Ramos (cell line): Measurements from ENCODE around the gene INCA1.
"Not testable (repeated sequence)": the region's sequence is repeated elsewhere in the genome, so short reads cannot be mapped to it uniquely, and the experiment has no call there.

Experiments used
- in situ Hi-C: fragments of 300-500 bp; cut with MboI; formaldehyde crosslinking; loops from one replicate; pipeline ENCODE4 v1.14.3; 2022; ENCODE audit warnings: low sequenced_read_pairs; ENCODE audit not compliant: unreplicated experiment

INCA1 gene

GRCh38 chr17:4997302-4998026 is at the start of gene INCA1, which contains the start of gene KIF1C:
INCA1 (minus strand) TSS chr17:4997522; CDS start chr17:4994437, 3,085 bp downstream.
KIF1C (plus strand) TSS chr17:4997950; CDS start chr17:5000247, 2,297 bp downstream.
- in situ Hi-C loops: no loop called here

- in situ Hi-C loops: no loop called here
Measured at GRCh38 chr17:5045496-5045895, 48.2 kb upstream of the INCA1 start.

- in situ Hi-C loops: no loop called here
Measured at GRCh38 chr17:5044630-5045029, 47.3 kb upstream of the INCA1 start.

- in situ Hi-C loops: no loop called here
Measured at GRCh38 chr17:5043524-5043923, 46.2 kb upstream of the INCA1 start.

GRCh38 chr17:5042157-5043022 is 45.1 kb upstream of the INCA1 start:
- in situ Hi-C loops: no loop called here

GRCh38 chr17:5035315-5035714 is 38.0 kb upstream of the INCA1 start, which contains the start of gene SLC52A1:
SLC52A1 (minus strand) TSS chr17:5035426; CDS start chr17:5034606, 820 bp downstream.
- in situ Hi-C loops: no loop called here

GRCh38 chr17:5034651-5035050 is 37.3 kb upstream of the INCA1 start:
- in situ Hi-C loops: no loop called here

- in situ Hi-C loops: no loop called here
Measured at GRCh38 chr17:5034063-5034462, 36.7 kb upstream of the INCA1 start.

GRCh38 chr17:5033352-5034015 is 36.2 kb upstream of the INCA1 start:
- in situ Hi-C loops: no loop called here

- in situ Hi-C loops: no loop called here
Measured at GRCh38 chr17:5032865-5033264, 35.5 kb upstream of the INCA1 start.

GRCh38 chr17:5031365-5032082 is 34.2 kb upstream of the INCA1 start:
- in situ Hi-C loops: no loop called here

GRCh38 chr17:5030168-5030567 is 32.8 kb upstream of the INCA1 start:
- in situ Hi-C loops: not testable (repeated sequence)

- in situ Hi-C loops: no loop called here
Measured at GRCh38 chr17:5027916-5028315, 30.6 kb upstream of the INCA1 start.

- in situ Hi-C loops: no loop called here
Measured at GRCh38 chr17:5027299-5027698, 30.0 kb upstream of the INCA1 start.

GRCh38 chr17:5024604-5025003 is 27.3 kb upstream of the INCA1 start:
- in situ Hi-C loops: no loop called here

- in situ Hi-C loops: no loop called here
Measured at GRCh38 chr17:5023588-5024147, 26.3 kb upstream of the INCA1 start.

GRCh38 chr17:5022171-5022711 is 24.9 kb upstream of the INCA1 start:
- in situ Hi-C loops: no loop called here

- in situ Hi-C loops: no loop called here
Measured at GRCh38 chr17:5020502-5021023, 23.2 kb upstream of the INCA1 start.

GRCh38 chr17:5019475-5019956 is 22.2 kb upstream of the INCA1 start:
- in situ Hi-C loops: no loop called here
